Stimulated activated CD4-positive, alpha-beta T cell treated with anti-CD3 and anti-CD28 coated beads, Interleukin-4, amount 100 ng/mL, for 4 hours (primary cell): Measurements from ENCODE around the gene ARHGEF6.

Experiments
- DNase-seq, 2 experiments: peaks; one replicate each; pipeline ENCODE4 v3.0.0-alpha.2; 2020

ARHGEF6 gene

DNA sequence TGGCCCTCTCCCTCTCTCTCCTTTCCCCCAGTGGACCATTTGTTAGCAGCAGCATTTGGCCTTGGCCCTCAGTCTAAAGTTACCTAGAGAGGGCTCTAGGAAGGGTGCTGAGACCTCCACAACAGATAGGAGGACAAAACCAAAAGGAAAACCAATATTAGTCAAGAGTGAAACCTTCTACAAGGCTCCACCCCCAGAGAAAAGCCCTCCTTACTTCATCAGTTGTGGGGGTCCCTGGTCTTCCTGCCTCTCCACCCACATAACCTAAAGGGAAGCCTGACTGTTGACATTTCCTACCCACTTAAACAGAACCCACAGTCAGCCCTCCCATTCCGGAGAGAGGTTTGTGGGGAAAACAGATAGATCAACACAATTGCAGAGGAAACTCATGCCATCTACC, 137.5 kb downstream of the ARHGEF6 start:
- no peak for DNase-seq

- peak in 1 of 2 experiments; percentile 31 for DNase-seq
These were observed 141.1 kb downstream of the ARHGEF6 start for GRCh38 chrX:136639506-136640176.

DNA sequence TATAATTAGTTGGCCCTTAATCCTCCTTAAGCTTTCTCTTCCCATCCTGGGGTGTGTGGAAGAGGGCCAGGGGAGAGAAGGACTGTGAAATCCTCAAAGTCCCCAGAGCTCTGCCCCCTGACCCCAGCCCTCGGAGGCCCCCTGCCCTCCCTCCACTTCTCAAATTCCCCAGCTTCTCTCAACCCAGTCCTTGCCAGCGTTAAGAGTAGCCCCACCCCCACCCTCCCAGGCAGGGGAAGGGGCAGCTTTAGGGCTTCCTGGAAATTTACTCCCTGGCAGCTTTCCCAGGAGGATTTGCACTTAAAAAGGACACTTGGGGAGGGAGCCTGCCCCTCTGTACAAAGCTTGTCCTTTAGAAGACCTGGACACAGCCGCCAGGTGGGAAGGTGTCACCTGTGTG, 144.6 kb downstream of the ARHGEF6 start:
- DNase-seq, result no peak

DNA sequence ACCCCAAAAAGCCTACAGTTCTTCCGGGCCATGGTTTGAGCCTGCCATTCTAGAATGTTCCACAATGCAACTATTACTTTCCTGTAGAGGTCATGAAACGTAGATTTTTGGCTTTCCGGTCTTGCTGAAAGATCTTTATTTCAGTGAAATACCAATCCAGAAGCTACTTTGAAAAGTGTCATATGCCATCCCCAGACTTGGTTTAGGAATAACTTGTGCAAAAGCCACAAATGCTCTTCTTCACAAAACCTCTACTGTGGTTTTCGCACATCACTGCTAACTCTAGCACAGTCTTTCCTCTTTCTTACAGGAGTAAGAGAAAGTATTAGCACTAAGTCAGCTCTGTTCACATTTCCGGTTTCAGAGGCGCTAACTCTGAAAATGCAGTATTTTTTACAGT, 145.5 kb downstream of the ARHGEF6 start:
- DNase-seq, result peak in 1 of 2 experiments; percentile 30

- DNase-seq, result no peak
These were observed 149.9 kb downstream of the ARHGEF6 start for GRCh38 chrX:136630881-136631280.

GRCh38 chrX:136629084-136629750, 151.5 kb downstream of the ARHGEF6 start:
- no peak for DNase-seq

DNA sequence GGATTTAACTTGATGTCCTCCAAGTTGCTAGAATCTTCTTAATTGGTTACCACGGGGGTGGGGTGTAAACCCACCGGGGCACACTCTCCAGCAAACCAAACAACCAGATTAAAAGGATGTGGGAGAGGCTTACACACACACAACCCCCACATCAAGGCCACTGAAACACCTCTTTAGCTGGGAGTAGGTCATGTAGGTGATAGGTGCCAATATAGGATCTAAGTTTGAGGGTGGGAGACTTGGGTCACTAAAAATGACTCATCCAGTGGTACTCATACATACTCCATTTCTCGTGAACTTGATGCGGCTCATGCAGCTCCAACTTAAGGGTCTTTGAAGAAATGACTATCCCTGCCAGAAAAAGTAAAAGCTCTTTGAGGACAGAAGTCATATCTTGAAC, 153.3 kb downstream of the ARHGEF6 start:
- peak in 1 of 2 experiments; percentile 55 for DNase-seq

GRCh38 chrX:136626891-136627290, 153.8 kb downstream of the ARHGEF6 start:
- no peak for DNase-seq

GRCh38 chrX:136626237-136626636, 154.5 kb downstream of the ARHGEF6 start:
- no peak for DNase-seq

- no peak for DNase-seq
These were observed 155.5 kb downstream of the ARHGEF6 start for GRCh38 chrX:136625246-136625645.

GRCh38 chrX:136623396-136623795, 157.3 kb downstream of the ARHGEF6 start:
- no peak for DNase-seq

GRCh38 chrX:136622568-136622967, 158.2 kb downstream of the ARHGEF6 start:
- no peak for DNase-seq

DNA sequence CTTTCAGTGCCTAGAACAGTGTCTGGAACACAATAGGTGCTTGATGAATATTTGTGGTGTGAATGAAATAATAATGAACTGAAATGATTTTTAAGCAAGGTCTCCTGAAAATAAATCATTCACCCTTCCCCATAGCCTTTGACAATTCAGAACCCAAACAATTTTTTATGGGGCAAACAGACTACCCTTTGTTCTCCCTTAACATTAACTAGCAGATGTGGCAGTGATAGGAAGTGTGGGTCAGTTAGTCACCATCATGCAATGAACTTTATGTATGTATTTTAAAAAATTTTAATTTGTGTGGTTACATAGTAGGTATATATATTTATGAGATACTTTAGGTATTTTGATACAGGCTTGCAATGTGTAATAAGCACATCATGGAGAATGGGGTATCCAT, 160.0 kb downstream of the ARHGEF6 start:
- no peak for DNase-seq

GRCh38 chrX:136619899-136620505, 160.7 kb downstream of the ARHGEF6 start:
- DNase-seq, result peak in 1 of 2 experiments; percentile 59

GRCh38 chrX:136616987-136617685, 163.6 kb downstream of the ARHGEF6 start:
- DNase-seq, result peak in 1 of 2 experiments; percentile 41
